Muscle of arm (tissue), 14 donors: ENCODE measurements around the gene SRCAP. TPM values are rescaled to one million over a fixed set of nuclear protein-coding genes. Genes with fewer than 3 reads are reported as not detected.

ENCODE experiments used
- DNase-seq: peaks from one replicate; pipeline ENCODE4 v3.0.0-alpha.2; 2013
- long read RNA-seq, 11 donors: transcript quantifications; one replicate each; lab custom pipeline, GENCODE V29; 2026
- polyA plus RNA-seq, 12 donors: library from polyadenylated mRNA; unstranded; fragments of 120-200 nt; gene quantifications; one replicate each; pipeline ENCODE4 v1.2.1, GENCODE V29; 2013; ENCODE audit not compliant: insufficient read length in 12 of 12

Gene SRCAP
- 10 to 100 TPM in 11 of 12 donors, not detected in 1; 18.5 to 46.5 (median 24.1) TPM for polyA plus RNA-seq
- long read RNA-seq, donor 1, transcript SRCAP-203 (4 exons, 836 nt) = major isoform, 5 of 47 reads
- long read RNA-seq, donor 1, partial matches to known transcripts = 42 of 47 reads
- long read RNA-seq, donor 1, other reads (novel, unspliced or antisense) = 0 of 47 reads
- long read RNA-seq, donor 2, partial matches to known transcripts = 5 of 9 reads
- long read RNA-seq, donor 2, other reads (novel, unspliced or antisense) = 0 of 9 reads
- long read RNA-seq, donor 3, partial matches to known transcripts = 0 of 2 reads
- long read RNA-seq, donor 3, other reads (novel, unspliced or antisense) = 0 of 2 reads
- long read RNA-seq, donor 4, partial matches to known transcripts = 0 of 2 reads
- long read RNA-seq, donor 4, other reads (novel, unspliced or antisense) = 0 of 2 reads
- long read RNA-seq, donor 5, partial matches to known transcripts = 8 of 8 reads
- long read RNA-seq, donor 5, other reads (novel, unspliced or antisense) = 0 of 8 reads
- long read RNA-seq, donor 6, transcript SRCAP-203 (4 exons, 836 nt) = major isoform, 5 of 14 reads
- long read RNA-seq, donor 6, partial matches to known transcripts = 9 of 14 reads
- long read RNA-seq, donor 6, other reads (novel, unspliced or antisense) = 0 of 14 reads
- long read RNA-seq, donor 7 = 0 reads
- long read RNA-seq, donor 8, transcript SRCAP-203 (4 exons, 836 nt) = major isoform, 5 of 5 reads
- long read RNA-seq, donor 8, partial matches to known transcripts = 0 of 5 reads
- long read RNA-seq, donor 8, other reads (novel, unspliced or antisense) = 0 of 5 reads
- long read RNA-seq, donor 9, partial matches to known transcripts = 0 of 2 reads
- long read RNA-seq, donor 9, other reads (novel, unspliced or antisense) = 0 of 2 reads
- long read RNA-seq, donor 10, partial matches to known transcripts = 0 of 3 reads
- long read RNA-seq, donor 10, other reads (novel, unspliced or antisense) = 0 of 3 reads
- long read RNA-seq, donor 11, partial matches to known transcripts = 5 of 7 reads
- long read RNA-seq, donor 11, other reads (novel, unspliced or antisense) = 0 of 7 reads

GRCh38 chr16:30698816-30699614 is at the start of gene SRCAP:
Gene SRCAP (plus strand): TSS chr16:30699171. CDS start chr16:30700825, 1,654 bp downstream.
- DNase-seq = peak; percentile 82

- no peak for DNase-seq
These were observed 49.1 kb upstream of the SRCAP start for GRCh38 chr16:30649725-30650368.

- DNase-seq = peak; percentile 99
These were observed 48.4 kb upstream of the SRCAP start, which contains the start of gene PRR14 for GRCh38 chr16:30650369-30651123. Gene PRR14 (plus strand): TSS chr16:30650960. CDS start chr16:30651646, 686 bp downstream.

- DNase-seq = peak; percentile 32
These were observed 47.6 kb upstream of the SRCAP start for GRCh38 chr16:30651124-30652004.

- no peak for DNase-seq
These were observed 47.0 kb upstream of the SRCAP start for GRCh38 chr16:30652005-30652296.

GRCh38 chr16:30652718-30653117 is 46.3 kb upstream of the SRCAP start:
- no peak for DNase-seq

- DNase-seq = no peak
These were observed 44.1 kb upstream of the SRCAP start for GRCh38 chr16:30654856-30655255.

GRCh38 chr16:30655815-30656347 is 43.1 kb upstream of the SRCAP start:
- DNase-seq = no peak

GRCh38 chr16:30656388-30656787 is 42.6 kb upstream of the SRCAP start:
- DNase-seq = no peak

GRCh38 chr16:30656974-30657865 is 41.8 kb upstream of the SRCAP start:
- no peak for DNase-seq

GRCh38 chr16:30657866-30658730 is 40.9 kb upstream of the SRCAP start, which contains the start of gene FBRS:
Gene FBRS (plus strand): TSS chr16:30658431. CDS start chr16:30659519, 1,088 bp downstream.
- DNase-seq = peak; percentile 100

GRCh38 chr16:30658731-30659506 is 40.1 kb upstream of the SRCAP start:
- no peak for DNase-seq

- no peak for DNase-seq
These were observed 39.2 kb upstream of the SRCAP start for GRCh38 chr16:30659507-30660423.

- DNase-seq = no peak
These were observed 38.3 kb upstream of the SRCAP start for GRCh38 chr16:30660424-30661261.
